HG03103 (cell line): ENCODE measurements around the gene ALPL.

Experiments
- ATAC-seq: cut with Tn5 transposase; IDR thresholded peaks from one replicate; pipeline ENCODE4 v1.9.1; 2021; ENCODE audit warnings: low read depth; ENCODE audit not compliant: unreplicated experiment

Gene ALPL

DNA sequence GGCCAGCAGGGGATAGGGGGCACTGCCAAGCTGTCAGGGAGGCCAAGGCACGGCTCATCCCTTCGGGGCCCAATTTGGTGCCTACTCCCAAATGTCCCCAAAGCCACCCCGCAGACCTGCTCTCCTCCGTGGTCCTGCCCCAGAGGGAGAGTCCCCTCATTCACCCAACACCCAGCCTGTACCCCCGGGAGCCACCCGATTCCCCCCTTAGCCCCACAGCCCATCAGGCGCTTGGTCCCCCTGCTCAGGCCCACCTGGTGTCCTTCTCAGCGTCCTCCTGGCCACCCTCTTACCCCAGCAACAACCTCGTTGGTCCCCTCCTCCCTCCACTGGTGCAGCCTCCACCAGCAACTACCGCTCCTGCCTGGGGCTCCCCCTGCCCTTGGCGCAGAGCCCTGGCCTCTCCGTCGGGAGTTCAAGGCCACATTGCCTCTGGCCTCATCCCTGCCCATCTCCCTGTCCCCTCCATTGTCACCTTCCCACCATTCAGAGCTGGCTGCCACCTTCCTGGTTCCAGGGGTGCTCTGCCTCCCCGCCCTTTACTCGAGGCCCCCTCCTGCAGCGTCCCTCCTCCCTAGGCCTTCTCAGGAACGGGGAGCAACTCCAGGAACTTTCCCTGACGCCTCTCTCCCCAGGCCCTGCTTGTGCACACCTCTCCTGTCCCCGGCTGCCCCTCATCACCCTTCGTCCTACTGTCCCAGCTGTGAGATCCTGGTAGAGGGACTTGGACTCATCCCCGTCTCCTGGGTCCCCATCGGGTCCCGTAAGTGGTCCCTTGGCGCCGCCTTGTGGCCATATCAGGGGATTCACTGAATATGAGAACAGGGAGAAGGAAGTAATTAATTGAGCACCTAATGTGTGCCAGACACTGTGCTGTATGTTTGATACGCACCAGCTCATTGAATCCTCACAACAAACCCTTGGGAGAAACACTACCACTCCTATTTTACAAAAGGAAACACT is 86.0 kb downstream of the ALPL start:
- no peak for ATAC-seq

DNA sequence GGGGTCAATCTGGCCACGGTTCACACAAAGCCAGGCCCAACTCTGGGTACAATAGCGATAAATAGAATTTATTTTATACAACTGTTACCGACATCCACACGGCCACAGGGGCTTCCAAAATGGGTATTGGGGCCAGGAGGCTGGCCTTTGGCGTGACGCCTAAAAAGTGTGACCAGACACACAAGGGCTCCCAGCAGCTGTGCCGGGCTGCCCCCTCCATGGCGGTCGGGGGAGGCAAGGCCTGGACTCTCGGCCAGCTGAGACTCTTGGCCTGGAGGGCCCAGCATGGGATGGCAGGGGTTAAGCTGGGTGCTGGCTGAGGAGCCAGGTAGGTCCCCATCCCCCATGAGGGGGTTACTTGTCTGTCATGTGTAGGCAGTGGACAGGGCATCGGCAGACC is 87.0 kb downstream of the ALPL start:
- ATAC-seq = no peak

DNA sequence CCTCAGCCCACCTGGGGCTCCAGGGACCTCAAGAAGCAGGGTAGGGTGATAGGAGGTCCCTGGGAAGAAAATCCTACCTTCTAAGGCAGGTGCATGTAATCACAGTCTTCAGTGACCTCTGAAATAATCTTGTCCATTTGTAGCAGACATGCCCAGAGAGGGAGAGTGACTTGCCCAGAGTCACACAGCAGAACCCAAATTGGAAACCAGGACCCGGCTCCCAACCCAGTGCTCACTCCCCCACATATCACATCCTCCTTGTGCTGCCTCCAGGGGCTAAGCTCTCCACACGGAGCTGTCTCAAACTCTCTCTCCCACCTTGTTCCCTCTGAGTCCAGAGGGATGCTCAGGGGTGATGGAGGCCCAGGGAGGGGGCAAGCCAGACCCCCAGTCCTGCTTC is 87.4 kb downstream of the ALPL start:
- no peak for ATAC-seq

DNA sequence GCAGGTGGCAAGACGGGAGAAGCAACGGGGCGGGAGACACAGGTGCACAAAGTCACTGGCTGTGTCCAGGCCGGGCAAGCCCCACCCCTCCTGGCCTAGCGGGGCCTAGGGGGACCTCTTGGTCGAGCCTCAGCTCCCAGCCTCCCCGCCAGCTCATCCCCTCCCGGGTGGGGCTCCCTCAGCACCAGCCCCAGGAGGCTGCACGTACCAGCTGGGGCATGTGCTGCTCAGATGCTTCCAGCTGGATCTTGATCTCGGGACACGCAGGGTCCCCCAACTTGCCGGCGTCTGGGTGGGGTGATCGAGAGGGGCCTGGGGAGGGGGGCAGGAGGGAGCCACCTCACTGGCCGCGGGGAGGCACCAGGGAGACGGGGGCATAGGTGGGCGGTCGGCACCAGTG is 88.5 kb downstream of the ALPL start:
- no peak for ATAC-seq

DNA sequence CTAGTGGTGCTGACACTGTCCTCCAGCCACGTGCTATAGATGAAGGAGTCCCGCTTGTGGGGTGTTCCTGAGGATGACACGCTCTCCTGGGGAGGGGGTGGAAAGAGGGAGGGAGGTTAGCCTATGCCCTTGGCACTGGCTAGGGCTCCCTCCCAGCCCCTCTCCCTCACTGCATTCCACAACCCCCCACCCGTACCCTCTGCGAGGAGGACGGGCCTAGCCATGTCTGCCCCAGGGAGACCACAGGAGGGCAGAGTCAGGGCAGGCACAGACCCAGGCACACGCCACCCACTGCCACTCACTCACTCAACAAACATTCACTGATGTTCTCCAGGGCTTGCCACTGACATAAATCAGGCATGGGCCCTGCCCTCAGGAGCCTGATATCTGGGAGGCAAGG is 89.2 kb downstream of the ALPL start:
- ATAC-seq = no peak

DNA sequence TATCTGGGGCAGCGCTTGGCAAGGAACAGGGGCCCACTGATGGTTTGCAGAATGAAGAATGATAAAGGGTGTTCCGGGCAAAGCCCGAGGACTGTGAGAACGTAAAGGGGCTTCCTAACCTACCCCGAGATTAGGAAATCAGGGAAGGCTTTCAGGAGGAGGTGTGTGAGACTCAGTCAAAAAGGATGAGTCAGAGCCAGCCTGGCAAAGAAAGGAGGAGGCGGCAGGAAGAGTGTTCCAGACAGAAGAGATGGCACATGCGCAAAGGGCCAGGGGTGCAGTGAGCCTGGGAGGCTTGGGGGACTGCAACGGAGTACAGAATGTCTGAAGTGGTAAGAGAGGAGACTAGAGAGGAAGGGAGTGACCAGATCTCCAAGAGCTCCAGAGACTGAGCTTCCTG is 89.7 kb downstream of the ALPL start:
- ATAC-seq = no peak

DNA sequence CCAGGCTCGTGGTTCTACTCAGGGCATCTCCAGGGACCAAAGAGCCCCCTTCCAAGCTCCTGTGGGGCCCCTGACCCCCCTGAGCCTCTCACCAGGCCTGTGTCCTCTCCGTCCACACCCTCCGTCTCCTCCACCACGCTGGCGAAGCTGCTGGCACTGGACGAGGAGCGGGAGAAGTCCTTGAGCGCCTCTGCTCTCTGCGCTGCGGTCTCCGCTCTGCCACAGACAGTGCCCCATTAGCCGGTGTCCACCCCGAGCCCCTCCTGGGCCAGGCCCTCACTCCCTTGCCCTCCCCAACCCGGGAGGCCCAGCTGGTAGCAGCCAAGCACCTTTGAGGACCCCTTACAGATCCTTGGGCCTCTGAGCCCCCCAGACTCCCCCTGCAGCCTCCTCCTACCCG is 90.2 kb downstream of the ALPL start:
- ATAC-seq = no peak

DNA sequence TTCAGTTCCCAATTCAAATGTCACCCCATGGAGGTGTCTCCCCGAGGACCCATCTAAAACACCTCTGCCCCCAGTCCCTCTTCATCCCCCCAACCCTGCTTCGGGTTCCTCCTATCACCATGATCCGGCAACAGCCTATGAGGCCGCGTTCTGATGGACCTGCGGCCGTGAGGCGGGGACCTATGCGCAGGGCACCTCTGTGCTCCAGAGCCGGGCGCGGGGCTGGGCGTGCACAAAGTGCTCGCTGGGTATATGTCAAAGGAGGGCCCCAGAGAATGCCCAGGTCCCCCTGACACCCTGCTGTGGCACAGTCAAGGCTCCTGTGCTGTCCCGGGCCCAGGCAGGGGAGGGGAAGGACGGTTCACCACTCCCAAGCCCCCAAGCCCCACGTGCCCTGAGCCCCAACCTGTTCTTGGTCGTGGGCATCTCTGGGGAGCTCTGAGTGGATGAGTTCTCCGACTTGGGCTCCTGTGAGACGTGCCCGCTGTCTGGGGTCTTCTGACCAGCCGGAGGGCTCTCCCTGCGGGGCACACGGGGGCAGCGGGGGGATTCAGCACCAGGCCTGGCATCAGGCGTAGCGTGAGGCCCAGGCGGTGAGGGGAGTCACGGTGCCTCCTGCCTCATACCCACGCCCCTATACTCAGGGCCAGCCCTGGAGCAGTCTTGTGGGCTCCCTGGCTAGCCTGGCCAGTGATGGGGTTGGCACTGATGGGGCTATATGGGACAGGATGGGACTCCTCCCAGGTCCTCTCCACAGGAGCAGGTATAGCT is 92.2 kb downstream of the ALPL start:
- ATAC-seq = no peak

DNA sequence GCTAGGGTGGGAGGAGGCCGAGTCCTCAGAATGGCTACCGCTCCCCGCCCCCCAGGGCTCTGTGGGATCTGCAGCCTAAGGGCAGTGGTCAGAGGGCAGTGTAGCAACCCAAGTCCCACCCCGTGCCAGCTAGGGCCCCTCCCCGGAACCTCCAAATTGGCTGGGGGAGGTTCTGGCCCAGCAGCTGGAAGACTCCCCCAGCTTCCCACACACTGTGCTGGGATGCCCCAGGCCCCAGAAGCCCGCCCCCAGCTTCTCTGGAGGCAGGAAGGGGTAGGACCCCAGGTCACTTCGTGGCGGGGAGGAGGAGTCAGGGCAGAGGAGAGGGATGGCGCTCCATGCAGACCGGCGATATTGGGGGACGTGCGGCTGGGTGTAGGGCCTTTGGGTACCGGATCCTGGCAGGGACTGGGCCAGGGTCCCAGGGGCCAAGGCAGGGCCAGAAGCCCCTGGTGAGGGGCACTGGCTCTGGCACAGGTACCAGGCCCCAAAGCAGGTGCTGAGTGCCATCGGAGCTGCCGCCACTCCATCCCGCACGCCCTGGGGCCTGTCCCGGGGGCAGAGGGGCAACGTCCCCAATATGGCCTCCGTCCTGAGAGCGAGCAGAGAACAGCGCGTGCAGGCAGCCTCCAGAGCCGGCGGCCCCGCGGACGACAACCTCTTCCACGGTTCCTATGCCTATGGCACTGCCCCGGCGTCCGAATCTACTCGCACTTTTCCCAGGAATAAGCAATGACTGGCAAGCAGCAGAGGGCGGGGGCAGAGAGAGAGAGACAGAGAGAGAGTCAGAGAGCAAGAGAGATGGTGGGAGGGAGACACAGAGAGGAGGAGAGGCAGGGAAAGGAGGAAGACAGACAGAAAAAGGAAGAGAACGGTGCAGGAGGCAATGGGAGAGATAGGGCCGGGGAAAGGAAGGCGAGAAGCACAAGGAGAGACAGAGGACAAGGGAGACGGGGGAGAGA is 94.2 kb downstream of the ALPL start:
- no peak for ATAC-seq

DNA sequence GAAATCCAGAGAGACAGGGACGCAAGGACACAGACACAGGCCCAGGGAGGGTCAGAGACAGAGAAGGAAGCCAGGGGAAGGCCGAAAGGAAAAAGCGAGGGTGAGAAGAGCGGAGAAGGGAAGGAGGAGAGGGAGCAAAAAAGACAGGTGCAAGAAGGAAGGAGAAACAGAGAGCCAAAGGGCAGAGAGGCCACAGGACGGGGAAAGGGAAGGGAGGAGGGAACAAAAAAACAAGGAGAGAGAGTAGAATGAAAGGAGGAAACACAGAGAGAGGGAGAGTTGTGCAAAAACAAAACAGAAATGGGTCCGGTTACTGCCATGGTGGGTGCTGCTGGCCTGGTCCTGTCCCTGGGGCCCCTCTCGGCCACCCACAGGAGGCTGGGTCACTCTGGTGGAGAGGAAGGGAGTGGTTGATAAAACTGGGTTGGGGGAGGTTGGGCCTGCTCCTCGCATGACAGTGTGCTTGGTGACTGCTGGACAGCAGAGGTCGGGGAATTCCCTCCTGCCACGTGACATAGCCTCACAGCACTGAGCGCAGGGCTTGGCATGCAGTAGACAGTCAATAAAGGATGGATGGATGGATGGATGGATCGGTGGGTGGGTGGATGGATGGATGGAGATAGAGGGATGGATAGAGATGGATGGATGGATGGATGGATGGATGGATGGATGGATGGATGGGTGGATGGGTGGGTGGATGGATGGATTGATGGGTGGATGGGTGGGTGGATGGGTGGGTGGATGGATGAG is 95.2 kb downstream of the ALPL start:
- no peak for ATAC-seq

DNA sequence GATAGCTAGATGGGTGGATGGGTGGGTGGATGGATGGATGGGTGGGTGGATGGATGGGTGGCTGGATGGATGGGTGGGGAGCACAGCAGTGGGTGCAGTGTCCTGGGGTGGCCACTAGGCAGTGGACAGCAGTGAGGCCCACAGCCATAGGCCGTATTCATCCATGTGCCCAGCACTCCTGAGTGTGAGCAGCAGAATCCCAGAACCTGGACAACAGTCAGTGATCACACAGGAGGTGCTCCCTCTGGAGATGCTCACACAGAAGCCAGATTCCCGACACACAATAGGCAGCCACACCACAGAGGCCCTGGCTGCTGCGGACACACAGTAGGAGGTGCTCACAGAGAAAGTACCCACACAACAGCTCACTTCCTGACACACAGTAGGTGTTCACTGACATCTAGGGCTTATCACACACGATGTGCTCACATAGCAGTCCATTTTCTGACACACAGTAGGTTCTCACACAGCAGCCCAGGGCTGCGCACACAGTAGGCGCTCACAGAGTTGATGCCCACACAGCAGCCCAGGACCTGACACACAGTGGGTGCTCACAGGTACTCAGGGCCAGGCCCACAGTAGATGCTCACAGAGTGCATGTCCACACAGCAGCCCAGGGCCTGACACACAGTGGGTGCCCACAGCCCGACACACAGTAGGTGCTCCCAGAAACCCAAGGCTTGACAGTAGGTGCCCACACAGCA is 95.9 kb downstream of the ALPL start:
- no peak for ATAC-seq

DNA sequence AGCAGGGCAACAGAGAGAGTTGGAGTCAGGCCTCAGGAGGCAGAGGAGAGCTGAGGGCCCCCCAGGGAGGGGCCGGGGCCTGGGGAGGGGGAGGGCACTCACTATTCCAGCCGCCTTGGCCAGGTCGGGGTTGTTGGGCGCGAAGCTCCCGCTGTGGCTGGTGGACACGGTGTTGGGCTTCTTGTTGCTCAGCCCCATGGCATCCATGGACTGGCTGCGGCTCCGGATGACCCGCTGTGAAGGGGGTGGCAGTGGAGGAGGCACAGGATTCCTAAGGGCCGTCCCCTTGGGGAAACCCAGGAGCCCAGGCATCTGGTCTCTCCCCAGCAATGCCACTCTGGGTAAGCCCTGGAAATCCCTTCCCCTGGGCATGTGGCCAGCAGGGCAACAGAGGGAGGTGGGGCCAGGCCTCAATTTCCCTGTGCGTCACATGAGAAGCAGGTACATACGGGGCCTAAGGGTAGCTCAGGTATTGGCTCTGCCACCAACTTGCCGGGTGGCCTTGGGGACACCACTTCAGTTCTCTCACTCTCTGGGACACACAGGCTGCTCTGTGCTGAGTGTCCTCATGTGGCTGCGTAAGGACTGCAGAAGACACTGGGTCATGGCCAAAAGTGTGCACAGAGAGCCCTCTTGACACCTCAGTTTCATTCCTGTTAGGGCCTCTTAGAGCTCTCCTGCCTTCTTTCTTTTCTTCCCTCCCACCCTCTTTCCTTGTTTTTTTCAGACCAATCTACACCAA is 96.9 kb downstream of the ALPL start:
- no peak for ATAC-seq

DNA sequence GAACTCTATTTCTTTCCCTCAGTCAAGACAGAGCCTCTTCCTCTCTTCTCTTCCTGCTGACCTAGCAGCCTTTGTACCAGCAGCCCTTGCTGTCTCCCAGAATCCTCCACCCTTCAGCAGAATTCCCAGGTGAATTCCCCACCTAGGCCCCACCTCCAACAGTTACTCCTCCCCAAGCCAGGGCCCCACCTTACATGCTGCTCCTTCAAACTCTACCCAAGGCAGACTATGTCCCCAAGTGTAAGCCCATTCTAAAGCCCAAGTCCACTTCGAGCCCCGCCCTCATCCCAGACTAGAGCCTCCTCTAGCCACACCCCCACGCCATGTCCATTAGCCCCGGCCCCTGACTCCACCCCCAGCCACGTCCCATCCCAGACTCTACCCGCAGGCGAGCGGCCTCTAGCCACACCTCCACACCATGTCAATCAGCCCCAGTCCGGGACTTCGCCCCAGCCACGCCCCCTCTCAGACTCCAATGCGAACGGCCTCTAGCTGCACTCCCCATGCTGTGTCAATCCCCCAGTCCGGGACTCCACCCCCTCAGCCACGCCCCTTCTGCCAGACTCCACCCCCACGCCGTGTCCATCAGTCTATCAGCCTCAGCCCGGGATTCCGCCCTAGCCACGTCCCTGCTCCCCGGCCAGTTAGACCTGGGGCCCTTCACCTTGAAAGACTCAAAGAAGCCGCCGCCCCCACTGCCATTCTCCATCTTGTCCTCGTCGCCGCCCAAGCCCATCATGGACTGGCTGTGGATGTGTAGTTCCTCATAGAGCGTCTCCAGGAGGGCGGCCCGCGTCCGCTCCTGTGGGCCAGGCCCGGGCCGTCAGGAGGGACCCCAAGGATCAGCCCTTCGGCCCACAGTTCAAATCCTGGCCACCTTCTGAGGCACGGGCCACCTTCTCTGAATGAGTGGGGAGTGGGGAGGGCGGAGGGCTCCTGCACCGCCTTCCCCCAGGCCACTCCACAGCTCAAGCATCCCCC is 98.6 kb downstream of the ALPL start:
- peak; percentile 77 for ATAC-seq

DNA sequence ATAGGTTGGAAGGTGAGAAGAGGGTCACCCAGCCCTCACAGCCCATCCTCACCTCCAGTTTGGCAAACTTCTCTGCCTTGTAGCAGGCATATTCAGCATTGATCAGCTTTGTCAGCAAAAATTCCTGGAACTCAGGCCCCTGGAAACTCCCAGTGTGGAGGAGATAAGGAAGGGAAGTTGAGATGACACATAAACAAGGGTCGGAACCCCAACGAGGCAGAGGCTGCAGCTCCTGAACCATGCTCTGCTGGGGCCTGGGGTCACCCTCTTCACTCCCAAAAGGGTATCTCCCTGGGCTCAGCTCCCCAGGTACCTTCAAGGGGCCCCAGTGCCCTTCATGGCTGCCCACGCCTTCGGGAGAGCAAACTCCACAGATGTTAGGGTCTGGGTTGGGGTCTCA is 99.6 kb downstream of the ALPL start:
- ATAC-seq = no peak

DNA sequence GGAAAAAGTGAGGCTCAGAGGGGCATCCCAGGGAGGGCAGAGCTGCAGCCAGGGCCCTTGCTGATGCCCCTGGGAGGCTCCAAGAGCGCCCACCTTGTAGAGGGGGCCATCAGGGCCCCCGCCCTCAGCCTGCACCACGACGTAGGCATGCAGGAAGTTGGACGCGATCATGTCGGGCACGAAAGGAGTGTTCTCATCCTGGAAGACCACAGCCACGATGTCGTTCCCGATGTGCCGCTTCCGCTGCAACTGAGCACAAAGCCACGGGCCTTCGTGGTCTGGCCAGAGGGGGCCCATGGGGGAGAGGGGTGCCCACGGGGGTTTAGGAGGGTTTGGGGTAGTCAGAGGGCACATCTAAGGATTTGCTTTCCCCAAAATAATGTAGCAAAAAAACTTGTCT is 100.8 kb downstream of the ALPL start:
- no peak for ATAC-seq

DNA sequence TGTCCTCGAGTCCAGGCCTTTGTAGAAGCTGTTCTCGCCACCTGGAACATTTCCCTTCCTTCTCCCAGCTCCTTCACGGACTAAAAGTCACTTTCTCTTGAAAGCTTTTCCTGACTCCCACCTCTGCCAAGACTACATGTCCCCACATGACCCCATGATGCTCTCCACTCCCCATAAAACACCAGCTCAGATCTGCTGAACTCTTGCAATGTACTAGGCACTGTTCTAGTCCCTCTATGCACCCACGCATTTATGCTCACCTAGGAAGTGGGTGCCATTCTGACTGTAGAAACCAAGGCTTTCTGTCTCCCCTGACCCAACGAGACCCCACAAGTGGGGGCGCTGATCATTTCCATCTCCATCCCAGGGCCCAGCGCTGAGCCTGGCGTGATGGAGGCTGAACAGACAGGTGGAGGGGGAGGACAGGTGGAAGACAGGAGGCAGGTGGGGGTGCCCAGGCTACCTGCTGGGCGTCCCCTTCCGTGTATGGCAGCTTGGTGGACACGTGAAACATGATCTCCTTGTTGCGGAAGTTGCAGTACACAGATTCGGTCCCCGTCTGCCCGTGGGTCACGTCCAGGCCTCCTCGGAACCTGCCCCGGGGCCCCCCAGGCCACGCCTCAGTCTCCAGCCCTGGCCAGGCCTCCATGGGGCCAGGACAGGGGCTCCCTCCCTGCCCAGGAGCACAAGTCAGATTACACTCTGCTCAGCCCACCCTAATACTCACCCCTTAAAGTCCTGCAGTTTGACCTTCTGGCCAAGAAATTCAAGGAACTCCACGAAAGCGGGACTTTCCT is 102.0 kb downstream of the ALPL start:
- no peak for ATAC-seq

DNA sequence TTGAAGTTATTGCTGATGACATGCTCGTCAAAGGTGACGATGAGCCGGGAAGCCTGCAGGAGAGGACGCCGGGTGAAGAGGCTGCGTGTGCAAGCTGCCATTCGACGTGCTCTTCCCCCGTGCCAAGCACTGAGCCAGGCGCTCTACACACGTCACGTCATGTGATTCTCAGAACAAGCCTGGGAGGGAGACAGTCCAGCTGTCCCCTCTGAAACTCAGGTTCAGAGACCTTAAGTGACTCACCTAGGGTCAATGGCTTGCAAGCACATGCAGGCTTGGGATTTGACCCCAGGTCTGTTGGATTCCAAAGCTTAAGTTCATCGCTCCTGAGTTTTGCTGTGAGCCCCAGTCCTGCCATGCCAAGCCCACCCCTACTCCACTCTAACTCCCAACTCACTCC is 102.8 kb downstream of the ALPL start:
- ATAC-seq = no peak
